CD14-positive monocyte (primary cell): ENCODE data around the gene ATP1A2. TPM values are rescaled to one million over a fixed set of nuclear protein-coding genes. Genes with fewer than 3 reads are reported as not detected.

Source experiments
- DNase-seq, 3 donors: peaks; one replicate each; pipeline ENCODE4 v3.0.0-alpha.2; 2011 to 2022
- H2AFZ ChIP-seq: 2 replicates; pipeline ENCODE4 v1.6.0; 2012; ENCODE audit warnings: mild to moderate bottlenecking, low read depth, low read length, inconsistent platforms; ENCODE audit not compliant: insufficient read depth, poor library complexity, severe bottlenecking
- H3K27ac ChIP-seq, 2 donors: 1 replicate in 1 of 2; 2 replicates in 1 of 2; pipeline ENCODE4 v1.5.1; 2012 to 2013; ENCODE audit warnings: low read length in 2 of 2, control low read depth in 1 of 2, inconsistent platforms in 1 of 2, low read depth in 1 of 2, mild to moderate bottlenecking in 1 of 2
- H3K27me3 ChIP-seq, 2 donors: one replicate each; pipeline versions ENCODE4 v1.6.0 to v1.6.1; 2011 to 2013; ENCODE audit warnings: low read length in 2 of 2; ENCODE audit not compliant: control insufficient read depth in 2 of 2, insufficient read depth in 2 of 2
- H3K36me3 ChIP-seq, 2 donors: replicated peaks in 1 of 2; 1 replicate in 1 of 2; 2 replicates in 1 of 2; pipeline versions ENCODE4 v1.5.1 to v1.6.1; 2012 to 2013; ENCODE audit warnings: low read length in 2 of 2, control low read depth in 1 of 2, inconsistent platforms in 1 of 2, mild to moderate bottlenecking in 1 of 2; ENCODE audit not compliant: insufficient read depth in 2 of 2, control insufficient read depth in 1 of 2
- H3K4me1 ChIP-seq, 2 donors: 1 replicate in 1 of 2; 2 replicates in 1 of 2; pipeline versions ENCODE4 v1.5.1 to v1.6.1; 2012 to 2013; ENCODE audit warnings: low read length in 2 of 2, control low read depth in 1 of 2, inconsistent platforms in 1 of 2, mild to moderate bottlenecking in 1 of 2, moderate library complexity in 1 of 2; ENCODE audit not compliant: insufficient read depth in 2 of 2, control insufficient read depth in 1 of 2
- H3K4me2 ChIP-seq: replicated peaks from 2 replicates; pipeline ENCODE3; 2012; ENCODE audit warnings: low read length, moderate library complexity, mild to moderate bottlenecking; ENCODE audit not compliant: poor library complexity, severe bottlenecking; ENCODE audit errors: extremely low read depth
- H3K4me3 ChIP-seq, 3 experiments: fragments of 200-600 bp in 1 of 3; sonication (generic) in 1 of 3; replicated peaks in 1 of 3; 1 replicate in 2 of 3; 2 replicates in 1 of 3; pipeline ENCODE4 v1.5.1; 2011 to 2013; ENCODE audit warnings: low read length in 3 of 3, mild to moderate bottlenecking in 3 of 3, control low read depth in 2 of 3, low read depth in 2 of 3, inconsistent platforms in 1 of 3, moderate library complexity in 1 of 3
- H3K79me2 ChIP-seq: 2 replicates; pipeline ENCODE4 v1.6.0; 2012; ENCODE audit warnings: mild to moderate bottlenecking, control low read depth, inconsistent platforms, low read length, moderate library complexity; ENCODE audit not compliant: insufficient read depth
- H3K9ac ChIP-seq: 2 replicates; pipeline ENCODE4 v1.6.0; 2017; ENCODE audit warnings: low read length, mild to moderate bottlenecking; ENCODE audit not compliant: insufficient read depth, poor library complexity, severe bottlenecking
- H3K9me3 ChIP-seq, 2 donors: replicated peaks in 1 of 2; 1 replicate in 1 of 2; 2 replicates in 1 of 2; pipeline versions ENCODE4 v1.5.1 to v1.6.1; 2012 to 2013; ENCODE audit warnings: low read length in 2 of 2, control low read depth in 1 of 2; ENCODE audit not compliant: control insufficient read depth in 1 of 2, insufficient read depth in 1 of 2
- H4K20me1 ChIP-seq: 2 replicates; pipeline ENCODE4 v1.6.0; 2012; ENCODE audit warnings: mild to moderate bottlenecking, low read length, control low read depth, moderate library complexity; ENCODE audit not compliant: insufficient read depth
- H3K27ac Mint-ChIP-seq, 7 donors: one replicate each; pipeline ENCODE4 v1.8.0; 2020; ENCODE audit warnings: mild to moderate bottlenecking in 7 of 7, mixed read lengths in 7 of 7, moderate library complexity in 6 of 7, inconsistent platforms in 2 of 7
- H3K27me3 Mint-ChIP-seq, 3 donors: one replicate each; pipeline ENCODE4 v1.8.0; 2021 to 2022; ENCODE audit warnings: low read depth in 3 of 3, mild to moderate bottlenecking in 3 of 3, mixed read lengths in 3 of 3, moderate library complexity in 3 of 3, inconsistent platforms in 1 of 3
- H3K36me3 Mint-ChIP-seq, 2 donors: one replicate each; pipeline ENCODE4 v1.8.0; 2020; ENCODE audit warnings: mixed read lengths in 2 of 2, inconsistent platforms in 1 of 2, mild to moderate bottlenecking in 1 of 2
- H3K4me1 Mint-ChIP-seq: one replicate; pipeline ENCODE4 v1.8.0; 2020; ENCODE audit warnings: mild to moderate bottlenecking, mixed read lengths
- H3K4me3 Mint-ChIP-seq, 2 donors: one replicate each; pipeline ENCODE4 v1.8.0; 2020; ENCODE audit warnings: mild to moderate bottlenecking in 2 of 2, mixed read lengths in 2 of 2, moderate library complexity in 1 of 2
- H3K9me3 Mint-ChIP-seq, 7 donors: one replicate each; pipeline ENCODE4 v1.8.0; 2020 to 2022; ENCODE audit warnings: mixed read lengths in 7 of 7, mild to moderate bottlenecking in 6 of 7, moderate library complexity in 6 of 7, inconsistent platforms in 2 of 7
- CTCF ChIP-seq: fragments of 200-600 bp; IDR thresholded peaks from one replicate; pipeline ENCODE4 v1.8.0; 2022; ENCODE audit warnings: antibody characterized with exemption, mild to moderate bottlenecking
- WGBS: methylation state at CpG from one replicate; pipeline ENCODE4 v1.1.5; 2013; ENCODE audit warnings: missing lambda C conversion rate; ENCODE audit not compliant: insufficient coverage; 5-methylcytosine and 5-hydroxymethylcytosine counted together
- intact Hi-C, 2 donors: fragments of 100-400 bp; cut with micrococcal nuclease; formaldehyde crosslinking; loops; one replicate each; pipeline versions ENCODE4 v1.15.0 to v1.15.1; 2023
- polyA plus RNA-seq, 3 donors: library from polyadenylated mRNA; depleted of rRNA in 1 of 3; unstranded in 2 of 3; stranded (reverse) in 1 of 3; fragments of 300-500 nt in 2 of 3; fragments of >200 nt in 1 of 3; fragmentation: Illumina TruSeq in 2 of 3; gene quantifications; 1 replicate in 2 of 3; 2 replicates in 1 of 3; pipeline ENCODE4 v1.2.3, GENCODE V29; 2012 to 2021

The ATP1A2 gene
- polyA plus RNA-seq, 3 donors = 0.03 TPM; not detected in 2

GRCh38 chr1:160080381-160081100 lies 35.0 kb upstream of the ATP1A2 start:
- Histone ChIP-seq H3K4me2 (no peak overlapping the region), H3K4me1 (peaks cover 34 to 42% of the 10 kb centered on the region in 2 donors), H3K27me3 (peaks cover 27 to 55% of the 10 kb centered on the region in 2 donors), H3K27ac (no peak overlapping the region), H3K4me3 (no peak overlapping the region), H2AFZ (no peak overlapping the region), H4K20me1 (no peaks in the 10 kb centered on the region), H3K9ac (no peak overlapping the region), H3K9me3 (no peaks in the 10 kb centered on the region), H3K79me2 (no peaks in the 10 kb centered on the region), H3K36me3 (no peaks in the 10 kb centered on the region)
- WGBS = 67% methylated on average over 2 of the region's 6 CpGs
- Mint-ChIP-seq H3K4me1 (peaks cover 33% of the 10 kb centered on the region), H3K4me3 (peak overlapping the region in 1 of 2 donors; percentile 42), H3K27me3 (peaks cover 29 to 56% (median 44%) of the 10 kb centered on the region in 3 donors), H3K27ac (no peak overlapping the region), H3K36me3 (peaks cover 0 to 4% of the 10 kb centered on the region in 2 donors), H3K9me3 (peaks cover 0 to 7% (median 0%) of the 10 kb centered on the region in 7 donors)
- intact Hi-C loops = loop anchor here (5.0 kb wide), 1 partner anchor 33 kb away; no protein-coding TSS in a partner anchor
- no peak for TF ChIP-seq CTCF
- no peak for DNase-seq

DNA sequence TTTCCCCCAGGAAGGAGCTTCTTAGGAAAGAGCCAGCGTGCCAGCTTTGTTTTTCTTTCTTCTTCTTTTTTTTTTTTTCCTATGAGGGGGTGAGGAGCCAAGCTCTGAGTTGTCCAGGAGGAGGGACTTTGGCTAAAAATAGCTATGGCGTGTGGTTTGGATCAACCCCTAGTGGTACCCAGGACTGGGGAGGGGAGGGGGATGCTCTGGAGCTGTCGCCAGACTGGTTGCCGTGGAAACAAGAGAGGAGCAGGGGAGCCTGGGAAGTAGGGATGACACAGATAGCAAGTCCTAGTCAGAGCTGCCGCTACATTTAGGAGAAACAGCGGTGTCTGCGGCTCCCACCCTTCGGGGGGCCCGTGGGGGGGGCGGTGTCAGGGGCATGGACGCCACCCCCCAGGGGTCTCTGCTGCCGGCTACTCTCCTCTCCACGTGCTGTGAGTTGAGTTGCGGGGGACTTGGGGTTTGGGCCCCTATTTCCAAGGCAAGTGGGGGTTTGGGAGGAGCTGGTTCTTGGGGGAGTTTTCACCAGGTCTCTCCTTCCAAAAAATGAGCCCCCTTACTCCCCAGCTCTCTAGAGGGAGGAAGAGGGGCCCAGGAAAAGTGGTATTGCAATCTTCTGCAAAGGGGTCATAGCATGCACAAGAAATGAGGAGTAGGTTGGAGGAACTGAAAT lies 34.2 kb upstream of the ATP1A2 start, which contains the start of gene KCNJ9:
KCNJ9 (plus strand) TSS at position 278 of the 676 bp plus-strand sequence. CDS start 2,493 bp downstream, outside the sequence.
- Histone ChIP-seq H3K27me3 (peaks cover 27 to 55% of the 10 kb centered on the region in 2 donors), H2AFZ (no peak within 1 kb of the TSS), H3K4me1 (peaks cover 26 to 33% of the 10 kb centered on the region in 2 donors), H3K27ac (no peak within 1 kb of the TSS), H3K9me3 (no peaks in the 10 kb centered on the region), H3K79me2 (no peaks in the 10 kb centered on the region), H3K36me3 (no peaks in the 10 kb centered on the region), H3K9ac (no peak within 1 kb of the TSS), H3K4me3 (no peak within 1 kb of the TSS), H3K4me2 (no peak within 1 kb of the TSS), H4K20me1 (no peaks in the 10 kb centered on the region)
- peaks cover 29 to 61% (median 50%) of the 10 kb centered on the region in 3 donors for H3K27me3 Mint-ChIP-seq
- H3K4me1 Mint-ChIP-seq = peaks cover 26% of the 10 kb centered on the region
- no peak within 1 kb of the TSS for H3K27ac Mint-ChIP-seq
- 25% methylated on average over 3 of the region's 14 CpGs for WGBS
- peaks cover 0 to 9% (median 0%) of the 10 kb centered on the region in 7 donors for H3K9me3 Mint-ChIP-seq
- DNase-seq = no peak
- peak within 1 kb of the TSS in 1 of 2 donors; percentile 52 for H3K4me3 Mint-ChIP-seq
- intact Hi-C loops = loop anchor here (5.0 kb wide), 1 partner anchor 34 kb away; no protein-coding TSS in a partner anchor
- TF ChIP-seq CTCF = no peak
- peaks cover 0 to 4% of the 10 kb centered on the region in 2 donors for H3K36me3 Mint-ChIP-seq
